Right forelimb (tissue), 1 donor: ENCODE data around the gene EPB41L2.
"Not testable (repeated sequence)": the region's sequence is repeated elsewhere in the genome, so short reads cannot be mapped to it uniquely, and the experiment has no call there.

ENCODE experiments used
- DNase-seq: peaks from one replicate; pipeline ENCODE4 v3.0.0-alpha.2; 2018

Gene EPB41L2

DNA sequence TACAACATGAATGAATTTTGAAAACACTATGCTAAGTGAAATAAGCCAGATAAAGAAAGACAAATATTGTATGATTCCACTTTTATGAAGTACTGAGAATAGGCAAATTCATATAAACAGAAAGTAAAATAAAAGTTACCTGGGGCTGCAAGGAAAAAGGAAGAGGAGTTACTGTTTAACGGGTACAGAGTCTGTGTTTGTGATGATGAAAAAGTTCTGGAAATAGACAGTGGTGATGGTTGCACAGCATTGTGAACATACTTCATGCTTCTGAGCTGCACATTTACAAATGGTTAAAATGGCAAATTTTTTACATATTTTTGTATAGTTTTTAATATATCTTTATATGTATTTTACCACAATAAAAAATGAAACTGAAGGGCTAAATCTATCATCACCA is 29.4 kb downstream of the EPB41L2 start:
- DNase-seq = no peak

- no peak for DNase-seq
These were observed 33.3 kb downstream of the EPB41L2 start for GRCh38 chr6:131029626-131030297.

GRCh38 chr6:131027326-131027725 is 35.7 kb downstream of the EPB41L2 start:
- DNase-seq = no peak

- DNase-seq = no peak
These were observed 36.8 kb downstream of the EPB41L2 start for GRCh38 chr6:131026243-131026642.

GRCh38 chr6:131024565-131024964 is 38.5 kb downstream of the EPB41L2 start:
- no peak for DNase-seq

DNA sequence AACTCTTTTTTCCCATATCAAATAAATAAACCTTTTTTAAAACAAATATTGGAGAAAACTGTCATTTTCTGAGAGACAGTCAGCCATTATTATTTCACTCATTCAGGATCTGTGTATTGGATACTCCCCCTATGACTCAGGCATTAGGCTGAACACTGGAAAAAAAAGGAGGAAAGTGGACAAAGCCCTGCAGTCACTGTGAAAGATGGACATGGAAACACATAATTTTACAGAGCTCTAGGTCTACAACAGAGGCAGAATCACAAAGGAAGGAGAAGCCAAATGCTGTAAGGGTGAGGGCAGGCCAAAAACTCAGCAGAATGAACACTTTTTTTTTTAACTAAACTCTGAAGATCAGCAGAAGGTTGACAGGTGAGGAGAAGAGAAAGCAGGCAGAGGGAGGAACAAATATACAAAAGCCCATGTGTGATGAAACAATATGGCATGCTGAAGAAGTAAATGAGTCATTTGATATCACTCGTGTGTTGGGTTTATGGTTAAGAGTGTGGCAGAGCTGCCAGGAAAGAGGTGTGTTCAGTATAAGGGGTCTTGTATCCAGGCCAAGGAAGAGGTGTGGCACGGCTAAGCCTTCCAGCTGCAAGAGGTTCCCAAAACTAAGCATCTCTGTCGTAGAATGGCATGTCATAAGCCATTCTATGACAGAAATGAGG is 39.1 kb downstream of the EPB41L2 start:
- DNase-seq = no peak

DNA sequence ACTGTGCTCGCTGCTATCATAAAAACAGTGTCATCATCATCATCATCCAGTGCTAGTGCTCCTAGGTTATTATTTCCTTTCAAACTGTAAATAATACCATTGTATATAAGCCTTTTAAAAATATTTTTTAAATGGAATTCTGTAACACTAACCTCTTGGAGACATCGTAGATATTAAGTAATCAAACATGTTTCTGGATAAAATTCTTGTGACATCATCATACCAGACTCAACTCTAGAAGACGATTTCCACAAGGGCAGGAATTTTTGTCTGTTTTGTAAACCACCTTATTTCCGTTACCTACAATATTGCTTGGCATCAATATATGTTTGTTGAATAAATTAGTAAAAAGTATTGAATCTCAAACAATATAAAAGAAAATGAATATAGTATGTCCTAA is 40.4 kb downstream of the EPB41L2 start:
- no peak for DNase-seq

DNA sequence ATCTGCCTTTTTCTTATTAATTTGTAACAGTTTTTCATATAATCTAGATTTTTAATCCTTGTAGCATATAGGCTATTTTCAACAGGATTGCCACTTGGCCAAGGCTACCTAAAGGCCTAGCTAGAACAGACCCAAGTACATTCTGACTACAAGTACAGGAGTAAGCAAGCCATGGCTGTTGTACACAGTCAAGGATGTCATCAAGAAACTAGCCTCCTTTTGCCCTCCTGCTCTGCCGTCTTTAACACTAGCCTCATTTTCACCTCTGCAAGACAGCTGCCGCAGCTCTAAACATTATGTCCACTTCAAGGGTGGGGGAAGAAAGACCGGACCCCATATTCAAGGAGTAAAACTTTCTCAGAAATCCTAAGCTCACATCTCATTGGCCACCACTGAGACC is 45.1 kb downstream of the EPB41L2 start:
- no peak for DNase-seq

- no peak for DNase-seq
These were observed 47.3 kb downstream of the EPB41L2 start for GRCh38 chr6:131015630-131016263.

- DNase-seq = no peak
These were observed 47.9 kb downstream of the EPB41L2 start for GRCh38 chr6:131015025-131015591.

DNA sequence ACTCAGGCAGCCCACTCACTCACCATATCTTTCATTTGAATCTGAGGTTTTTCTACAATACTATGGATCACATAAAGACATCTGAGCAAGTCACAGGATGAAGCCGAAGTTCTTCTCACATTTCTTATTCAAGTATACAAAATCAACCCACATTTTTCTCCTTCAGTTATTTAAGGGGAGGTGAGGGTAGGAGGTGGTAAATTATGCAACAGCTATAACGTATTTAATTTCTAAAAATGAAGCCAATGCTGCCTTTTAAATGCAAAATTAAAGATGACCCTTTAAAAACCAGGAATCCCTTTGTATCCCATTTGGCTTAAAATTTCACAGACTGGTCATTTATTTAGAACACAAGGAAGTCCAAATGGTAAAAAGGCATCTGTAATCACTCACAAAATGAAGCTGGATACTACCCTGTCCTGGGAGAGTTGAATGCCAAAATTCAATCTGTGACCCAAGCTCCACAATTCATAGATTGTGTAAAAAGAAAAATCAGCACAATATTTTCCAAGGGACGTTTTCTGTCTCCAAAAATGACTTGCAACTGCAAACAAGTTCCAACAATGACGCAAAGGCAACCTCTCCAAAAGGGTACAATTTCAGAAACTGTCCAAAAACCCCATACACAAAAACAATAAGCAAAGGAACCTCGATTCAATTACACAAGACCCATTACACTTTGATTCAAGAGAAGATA is 48.8 kb downstream of the EPB41L2 start:
- DNase-seq = no peak

- DNase-seq = no peak
These were observed 49.5 kb downstream of the EPB41L2 start for GRCh38 chr6:131013495-131013894.

GRCh38 chr6:131009790-131010189 is 53.3 kb downstream of the EPB41L2 start:
- no peak for DNase-seq

DNA sequence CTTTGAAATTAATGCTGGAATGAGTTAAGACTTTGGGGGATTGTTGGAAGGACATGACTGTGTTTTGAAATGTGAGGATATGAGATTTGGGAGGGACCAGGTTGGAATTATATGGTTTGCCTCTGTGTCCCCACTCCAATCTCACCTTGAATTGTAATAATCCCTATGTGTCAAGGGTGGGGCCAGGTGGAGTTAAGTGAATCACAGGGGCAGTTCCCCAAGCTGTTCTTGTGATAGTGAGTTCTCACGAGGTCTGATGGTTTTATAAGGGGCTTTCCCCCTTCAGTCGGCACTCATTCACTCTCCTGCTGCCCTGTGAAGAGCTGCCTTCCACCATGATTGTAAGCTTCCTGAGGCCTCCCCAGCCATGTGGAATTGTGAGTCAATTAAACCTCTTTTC is 54.1 kb downstream of the EPB41L2 start:
- DNase-seq = not testable (repeated sequence)

- not testable (repeated sequence) for DNase-seq
These were observed 55.1 kb downstream of the EPB41L2 start for GRCh38 chr6:131007964-131008363.

DNA sequence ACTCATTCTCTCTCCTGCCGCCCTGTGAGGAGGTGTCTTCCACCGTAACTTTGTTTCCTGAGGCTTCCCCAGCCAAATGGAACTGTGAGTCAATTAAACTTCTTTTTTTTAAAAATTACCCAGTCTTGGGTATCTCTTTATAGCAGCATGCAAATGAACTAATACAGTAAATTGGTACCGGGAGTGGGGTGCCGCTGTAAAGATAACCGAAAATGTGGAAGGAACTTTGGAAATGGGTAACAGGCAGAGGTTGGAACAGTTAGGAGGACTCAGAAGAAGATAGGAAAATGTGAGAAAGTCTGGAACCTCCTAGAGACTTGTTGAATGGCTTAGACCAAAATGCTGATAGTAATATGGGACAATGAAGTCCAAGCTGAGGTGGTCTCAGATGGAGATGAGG is 55.8 kb downstream of the EPB41L2 start:
- DNase-seq = no peak

DNA sequence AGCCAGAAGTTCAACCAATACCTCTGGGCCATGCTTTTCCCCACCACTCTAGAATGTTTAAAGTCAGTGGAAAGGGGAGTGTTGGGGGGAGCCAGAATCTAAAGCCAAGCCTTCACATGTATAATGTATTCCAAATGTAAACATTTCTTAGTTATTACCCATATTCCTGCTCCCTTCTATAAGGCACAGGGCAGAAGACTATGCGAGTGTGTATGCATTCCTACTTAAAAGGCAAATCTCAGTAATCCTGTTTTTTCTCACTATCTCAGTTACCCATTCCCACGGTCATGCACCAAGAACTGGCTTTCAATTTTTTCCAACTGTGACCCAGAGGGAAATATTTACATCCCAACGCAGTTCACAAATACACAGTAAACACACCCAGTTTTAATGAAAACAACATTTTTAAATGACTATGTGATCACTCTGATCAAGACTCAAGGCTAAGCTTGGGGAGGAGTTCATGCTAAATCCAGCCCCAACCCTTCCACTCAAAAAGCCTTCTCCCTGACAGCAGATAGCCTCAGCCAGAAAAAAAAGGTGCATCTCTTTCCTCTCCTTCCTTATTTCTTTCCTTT is 57.5 kb downstream of the EPB41L2 start:
- DNase-seq = no peak

DNA sequence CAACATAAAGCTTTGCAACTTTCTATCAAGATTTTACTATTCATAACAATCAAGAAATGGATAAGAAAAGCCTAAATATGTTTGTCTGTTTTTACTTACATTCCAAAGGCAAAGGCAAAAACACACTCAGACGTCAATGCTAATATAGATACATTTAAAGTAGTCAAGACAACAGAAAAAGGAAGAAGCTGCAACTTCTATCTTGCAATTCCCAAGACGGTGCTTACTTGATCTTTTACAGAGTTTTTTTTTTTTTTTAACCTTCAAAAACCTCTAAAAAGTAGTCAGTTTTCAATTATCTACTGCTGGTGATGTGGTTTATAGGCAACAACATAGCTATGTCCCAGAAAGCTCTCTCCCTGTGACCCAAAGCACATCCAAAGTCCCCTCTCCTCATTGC is 58.1 kb downstream of the EPB41L2 start:
- no peak for DNase-seq

GRCh38 chr6:131004387-131004755 is 58.7 kb downstream of the EPB41L2 start:
- no peak for DNase-seq

GRCh38 chr6:131003488-131004386 is 59.3 kb downstream of the EPB41L2 start:
- no peak for DNase-seq

DNA sequence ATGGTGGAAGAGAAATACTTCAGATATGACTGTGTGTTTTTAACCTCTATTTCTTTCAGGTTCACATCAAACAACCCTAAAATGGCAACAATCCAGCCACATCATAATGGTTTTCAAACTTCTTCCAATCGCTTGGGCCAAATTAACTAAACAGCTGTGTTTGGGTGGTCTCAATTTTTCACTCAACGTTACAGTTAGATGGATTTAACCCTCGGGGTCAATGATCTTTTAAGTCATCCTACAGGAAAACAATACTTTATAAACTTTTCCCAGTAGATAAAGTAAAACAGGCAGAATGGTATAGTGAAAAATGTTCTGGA is 60.4 kb downstream of the EPB41L2 start:
- DNase-seq = no peak
